H1 (cell line): ENCODE measurements around the gene PARP15. TPM values are rescaled to one million over a fixed set of nuclear protein-coding genes. Genes with fewer than 3 reads are reported as not detected.

ENCODE experiments used
- CTCF ChIA-PET: fragments of 300-600 bp; sonication (Branson Sonifier 250); formaldehyde crosslinking; loops from one replicate; lab custom pipeline; 2021; ENCODE audit not compliant: partially characterized antibody; lab: Charles Lee
- POLR2A ChIA-PET: fragments of 300-600 bp; sonication (Branson Sonifier 250); formaldehyde crosslinking; loops from one replicate; lab custom pipeline; 2021; ENCODE audit warnings: inconsistent platforms; ENCODE audit not compliant: partially characterized antibody; lab: Charles Lee
- DNase-seq, 2 experiments: peaks; one replicate each; pipeline versions ENCODE4 v3.0.0 to v3.0.0-alpha.2; 2010 to 2022; ENCODE audit warnings: low spot score in 2 of 2, low read depth in 1 of 2, mixed read lengths in 1 of 2
- FAIRE-seq: peaks from 2 replicates; lab custom pipeline; 2011; peaks lifted over from hg19 to GRCh38; lab: Jason Lieb, UNC
- H2AFZ ChIP-seq: 2 replicates; pipeline ENCODE4 v1.8.1; 2012; ENCODE audit warnings: low read length, inconsistent platforms
- H2AK5ac ChIP-seq: 2 replicates; pipeline ENCODE4 v1.6.1; 2013; ENCODE audit warnings: low read depth, low read length
- H2BK120ac ChIP-seq: replicated peaks from 2 replicates; pipeline ENCODE3; 2013; ENCODE audit warnings: low read depth, low read length, inconsistent platforms
- H2BK12ac ChIP-seq: 2 replicates; pipeline ENCODE4 v1.6.1; 2013; ENCODE audit warnings: low read depth, low read length
- H2BK15ac ChIP-seq: 2 replicates; pipeline ENCODE4 v1.6.1; 2013; ENCODE audit warnings: low read length
- H2BK20ac ChIP-seq: 2 replicates; pipeline ENCODE4 v1.6.1; 2013; ENCODE audit warnings: low read length
- H2BK5ac ChIP-seq: 2 replicates; pipeline ENCODE4 v1.6.1; 2013; ENCODE audit warnings: low read depth, low read length
- H3K14ac ChIP-seq: 2 replicates; pipeline ENCODE4 v1.6.1; 2013; ENCODE audit warnings: inconsistent platforms; ENCODE audit not compliant: insufficient read length
- H3K18ac ChIP-seq: 2 replicates; pipeline ENCODE4 v1.6.1; 2013; ENCODE audit warnings: low read length; ENCODE audit errors: extremely low read depth
- H3K23ac ChIP-seq: 2 replicates; pipeline ENCODE4 v1.6.1; 2013; ENCODE audit warnings: inconsistent platforms; ENCODE audit not compliant: insufficient read length
- H3K23me2 ChIP-seq: 2 replicates; pipeline ENCODE4 v1.6.1; 2013; ENCODE audit warnings: low read depth, low read length
- H3K27ac ChIP-seq: 2 replicates; pipeline ENCODE4 v1.6.1; 2011; ENCODE audit warnings: low read depth, low read length, inconsistent platforms
- H3K27me3 ChIP-seq, 4 experiments: replicated peaks in 1 of 4; 1 replicate in 1 of 4; 2 replicates in 3 of 4; pipeline versions ENCODE4 v1.6.1 to v1.8.1; 2011 to 2013; ENCODE audit warnings: low read length in 3 of 4, mild to moderate bottlenecking in 3 of 4, inconsistent platforms in 2 of 4, mixed read lengths in 2 of 4, moderate library complexity in 1 of 4; ENCODE audit not compliant: control insufficient read depth in 3 of 4, insufficient read depth in 3 of 4; ENCODE audit errors: extremely low read depth in 1 of 4
- H3K36me3 ChIP-seq, 4 experiments: 2 replicates each; pipeline versions ENCODE4 v1.6.1 to v1.8.1; 2011 to 2013; ENCODE audit warnings: mild to moderate bottlenecking in 4 of 4, low read length in 3 of 4, moderate library complexity in 2 of 4, control low read depth in 1 of 4, inconsistent platforms in 1 of 4; ENCODE audit not compliant: insufficient read depth in 4 of 4, control insufficient read depth in 2 of 4
- H3K4ac ChIP-seq: replicated peaks from 2 replicates; pipeline ENCODE3; 2013; ENCODE audit warnings: low read length, low read depth, mixed read lengths, inconsistent platforms; ENCODE audit not compliant: insufficient read length
- H3K4me1 ChIP-seq, 4 experiments: replicated peaks in 1 of 4; 1 replicate in 1 of 4; 2 replicates in 3 of 4; pipeline versions ENCODE4 v1.6.1 to v1.8.1; 2011 to 2013; ENCODE audit warnings: low read length in 3 of 4, inconsistent platforms in 2 of 4, mixed read lengths in 1 of 4; ENCODE audit not compliant: insufficient read depth in 4 of 4, control insufficient read depth in 3 of 4
- H3K4me2 ChIP-seq, 2 experiments: 2 replicates each; pipeline versions ENCODE4 v1.6.1 to v1.8.1; 2011 to 2013; ENCODE audit warnings: low read depth in 2 of 2, low read length in 2 of 2, control low read depth in 1 of 2, inconsistent platforms in 1 of 2, mild to moderate bottlenecking in 1 of 2; ENCODE audit not compliant: insufficient read depth in 1 of 2
- H3K4me3 ChIP-seq, 4 experiments: fragments of 200-600, 300-600 bp in 1 of 4; sonication (generic), shearing (Covaris generic), sonication (Bioruptor Twin) in 1 of 4; 2 replicates each; pipeline versions ENCODE4 v1.5.1 to v1.8.1; 2011 to 2016; ENCODE audit warnings: low read length in 4 of 4, low read depth in 3 of 4, control low read depth in 2 of 4, inconsistent platforms in 2 of 4, mild to moderate bottlenecking in 2 of 4, mixed read lengths in 1 of 4, moderate library complexity in 1 of 4; ENCODE audit not compliant: insufficient read depth in 2 of 4; ENCODE audit errors: extremely low read depth in 1 of 4
- H3K56ac ChIP-seq: replicated peaks from 2 replicates; pipeline ENCODE3; 2013; ENCODE audit warnings: low read depth, mild to moderate bottlenecking, mixed read lengths, low read length, inconsistent platforms; ENCODE audit not compliant: insufficient read length
- H3K79me1 ChIP-seq: 2 replicates; pipeline ENCODE4 v1.6.1; 2013; ENCODE audit warnings: low read depth, low read length, control low read depth
- H3K79me2 ChIP-seq, 2 experiments: 2 replicates each; pipeline versions ENCODE4 v1.6.1 to v1.8.1; 2012 to 2013; ENCODE audit warnings: low read length in 2 of 2, mild to moderate bottlenecking in 2 of 2, inconsistent platforms in 1 of 2; ENCODE audit not compliant: insufficient read depth in 2 of 2, control insufficient read depth in 1 of 2
- H3K9ac ChIP-seq, 4 experiments: replicated peaks in 1 of 4; 1 replicate in 1 of 4; 2 replicates in 3 of 4; pipeline versions ENCODE4 v1.6.1 to v1.8.1; 2011 to 2013; ENCODE audit warnings: low read depth in 3 of 4, low read length in 3 of 4, control low read depth in 2 of 4, mild to moderate bottlenecking in 2 of 4, moderate library complexity in 2 of 4, inconsistent platforms in 1 of 4; ENCODE audit errors: extremely low read depth in 1 of 4
- H3K9me3 ChIP-seq, 2 experiments: 2 replicates each; pipeline versions ENCODE4 v1.6.1 to v1.8.1; 2012 to 2013; ENCODE audit warnings: mild to moderate bottlenecking in 2 of 2, moderate library complexity in 2 of 2, control low read depth in 1 of 2, inconsistent platforms in 1 of 2, low read depth in 1 of 2, low read length in 1 of 2, mixed read lengths in 1 of 2; ENCODE audit not compliant: insufficient read depth in 2 of 2
- H4K20me1 ChIP-seq, 2 experiments: replicated peaks in 1 of 2; 2 replicates each; pipeline versions ENCODE3 to v1.8.1; 2011 to 2013; ENCODE audit warnings: inconsistent platforms in 2 of 2, low read length in 2 of 2, mild to moderate bottlenecking in 1 of 2; ENCODE audit not compliant: insufficient read depth in 2 of 2, control insufficient read depth in 1 of 2
- H4K5ac ChIP-seq: 2 replicates; pipeline ENCODE4 v1.6.1; 2013; ENCODE audit warnings: low read length, low read depth, mixed read lengths, inconsistent platforms; ENCODE audit not compliant: insufficient read length
- H4K8ac ChIP-seq: 2 replicates; pipeline ENCODE4 v1.8.0; 2013; ENCODE audit warnings: mild to moderate bottlenecking, moderate library complexity, low read length, inconsistent platforms; ENCODE audit not compliant: insufficient read depth; ENCODE audit errors: extremely low read depth
- H4K91ac ChIP-seq: replicated peaks from 2 replicates; pipeline ENCODE3; 2013; ENCODE audit warnings: low read length, mixed read lengths, inconsistent platforms; ENCODE audit not compliant: insufficient read length
- BACH1 ChIP-seq: IDR thresholded peaks from 2 replicates; pipeline ENCODE4 v1.6.1; 2012; ENCODE audit warnings: low read length, improper control_type of control experiment
- BRCA1 ChIP-seq: IDR thresholded peaks from 2 replicates; pipeline ENCODE4 v1.6.1; 2012; ENCODE audit warnings: low read depth, low read length, improper control_type of control experiment
- MAFK ChIP-seq: IDR thresholded peaks from 2 replicates; pipeline ENCODE4 v1.6.1; 2012; ENCODE audit warnings: low read depth, mild to moderate bottlenecking, improper control_type of control experiment, low read length
- NANOG ChIP-seq: IDR thresholded peaks from 2 replicates; pipeline ENCODE4 v1.6.1; 2011; ENCODE audit warnings: low read length, low read depth, mild to moderate bottlenecking, inconsistent platforms; ENCODE audit not compliant: insufficient read depth, poor library complexity, severe bottlenecking
- SIRT6 ChIP-seq: IDR thresholded peaks from one replicate; pipeline ENCODE4 v1.7.1; 2012; ENCODE audit warnings: low read length, inconsistent platforms
- TCF12 ChIP-seq: IDR thresholded peaks from 2 replicates; pipeline ENCODE4 v1.6.1; 2011; ENCODE audit warnings: low read depth, mild to moderate bottlenecking, low read length
- WGBS, 2 experiments: shearing (Covaris generic) in 1 of 2; methylation state at CpG; one replicate each; pipeline versions ENCODE4 v1.1.6 to v1.1.7; 2013 to 2015; ENCODE audit warnings: low lambda C conversion rate in 2 of 2, mixed read lengths in 2 of 2, inconsistent platforms in 1 of 2, low coverage in 1 of 2, missing lambda C conversion rate in 1 of 2; ENCODE audit not compliant: insufficient replicate concordance in 2 of 2, insufficient coverage in 1 of 2, insufficient read length in 1 of 2; ENCODE audit errors: extremely low coverage in 1 of 2, missing lambda C conversion rate in 1 of 2; 5-methylcytosine and 5-hydroxymethylcytosine counted together
- polyA plus RNA-seq, 7 experiments: library from polyadenylated mRNA; depleted of rRNA in 3 of 7; stranded (reverse) in 5 of 7; unstranded in 2 of 7; fragments of >200 nt in 5 of 7; fragments of 200-250 nt in 2 of 7; gene quantifications; 1 replicate in 5 of 7; 2 replicates in 1 of 7; 4 replicates in 1 of 7; pipeline versions ENCODE4 v1.2.1 to v1.2.3, GENCODE V29; 2011 to 2013; ENCODE audit warnings: missing spikeins in 2 of 7, mixed read lengths in 2 of 7
- total RNA-seq: library from RNA; stranded (reverse); fragmentation: NEBNext Ultra II Directional; extraction: Animal tissue kit (Norgen Biotek cat#: 25700); gene quantifications from 2 replicates; pipeline ENCODE4 v1.2.1, GENCODE V29; 2021

PARP15 gene
- total and polyA plus RNA-seq, 2 of the 8 experiments (the other 6 are each of a cell fraction or from before 2014, with no cell fraction given): 0.37 to 0.45 TPM

GRCh38 chr3:122548619-122549018, 28.8 kb upstream of the PARP15 start:
- Histone ChIP-seq H3K36me3 (no peaks in the 10 kb centered on the region), H3K27me3 (no peaks in the 10 kb centered on the region), H3K14ac (no peak overlapping the region), H2BK20ac (no peak overlapping the region), H3K4me2 (no peak overlapping the region), H2AFZ (no peak overlapping the region), H3K79me1 (no peaks in the 10 kb centered on the region), H3K4me1 (peaks cover 0 to 3% (median 0%) of the 10 kb centered on the region in 4 experiments; a peak in 1 of 7 replicates), H2BK15ac (no peak overlapping the region), H3K9me3 (no peaks in the 10 kb centered on the region), H2BK12ac (no peak overlapping the region), H3K56ac (no peak overlapping the region), H4K8ac (no peak overlapping the region), H3K9ac (no peak overlapping the region), H4K20me1 (no peaks in the 10 kb centered on the region), H3K4ac (no peak overlapping the region), H2BK120ac (no peak overlapping the region), H4K5ac (no peak overlapping the region), H3K23me2 (no peaks in the 10 kb centered on the region), H3K79me2 (no peaks in the 10 kb centered on the region), H2AK5ac (no peak overlapping the region), H4K91ac (no peak overlapping the region), H3K27ac (no peak overlapping the region), H3K18ac (no peak overlapping the region), H3K23ac (no peak overlapping the region), H3K4me3 (no peak overlapping the region), H2BK5ac (no peak overlapping the region)
- DNase-seq: no peak
- FAIRE-seq: no peak
- POLR2A ChIA-PET: interaction anchor here (1.0 kb wide), 1 partner anchor 13 kb away, joined by 3 read pairs; no protein-coding TSS in a partner anchor
- 91% methylated on average over 1 of the region's 1 CpG; no CpG with 5 or more reads in 1 of the 2 experiments for WGBS, 2 experiments
- CTCF ChIA-PET: interaction anchor here (0.7 to 2.6 kb wide), 9 partner anchors 8 to 91 kb away, joined by 3 to 13 read pairs (median 3); partner anchors contain the start of genes DTX3L and PARP9
- TF ChIP-seq BRCA1: no peak
- TF ChIP-seq NANOG: no peak
- no peak for TF ChIP-seq MAFK
- no peak for TF ChIP-seq BACH1
- TF ChIP-seq SIRT6: no peak
- TF ChIP-seq TCF12: no peak
